A549 (cell line): ENCODE results near the gene MKRN1.

Source experiments
- EHF ChIP-seq: fragments of 250-450 bp; sonication (Bioruptor Pico); IDR thresholded peaks from 2 replicates; pipeline ENCODE4 v1.5.0; 2020; ENCODE audit warnings: mild to moderate bottlenecking
- ESRRA ChIP-seq: fragments of 150-350 bp; IDR thresholded peaks from 2 replicates; pipeline ENCODE4 v1.6.1; 2014; ENCODE audit warnings: mild to moderate bottlenecking, low read length, borderline replicate concordance
- POLR2A ChIP-seq: IDR thresholded peaks from 2 replicates; pipeline ENCODE4 v1.6.1; 2012; ENCODE audit warnings: mild to moderate bottlenecking, low read length
- RFX5 ChIP-seq: fragments of 450-650 bp; IDR thresholded peaks from 2 replicates; pipeline ENCODE4 v1.7.1; 2014; ENCODE audit warnings: antibody characterized with exemption, mild to moderate bottlenecking, moderate library complexity
- RNF2 ChIP-seq: fragments of 200-600 bp; sonication (generic); IDR thresholded peaks from 2 replicates; pipeline ENCODE4 v1.6.1; 2016; ENCODE audit warnings: low read depth, mild to moderate bottlenecking, antibody characterized with exemption, moderate library complexity, borderline replicate concordance
- SMC3 ChIP-seq: fragments of >200 bp; sonication (Bioruptor Twin); formaldehyde crosslinking; IDR thresholded peaks from 3 replicates; pipeline ENCODE4 v1.6.1; 2018; ENCODE audit warnings: inconsistent platforms
- TF ChIP-seq, protein P1 (sequence below): fragments of >200 bp; sonication (Bioruptor Twin); formaldehyde crosslinking; IDR thresholded peaks from 3 replicates; pipeline ENCODE4 v1.5.1; 2016
- TF ChIP-seq, protein P2 (sequence below): IDR thresholded peaks from 2 replicates; pipeline ENCODE4 v1.6.1; 2012
- TF ChIP-seq, protein P3 (sequence below): fragments of 200-600 bp; sonication (generic); IDR thresholded peaks from 2 replicates; pipeline ENCODE4 v1.6.1; 2016; ENCODE audit warnings: antibody characterized with exemption, mild to moderate bottlenecking, moderate library complexity
- TF ChIP-seq, protein P4 (sequence below): fragments of 450-650 bp; IDR thresholded peaks from 2 replicates; pipeline ENCODE4 v1.6.1; 2014; ENCODE audit warnings: antibody characterized with exemption

DNA sequence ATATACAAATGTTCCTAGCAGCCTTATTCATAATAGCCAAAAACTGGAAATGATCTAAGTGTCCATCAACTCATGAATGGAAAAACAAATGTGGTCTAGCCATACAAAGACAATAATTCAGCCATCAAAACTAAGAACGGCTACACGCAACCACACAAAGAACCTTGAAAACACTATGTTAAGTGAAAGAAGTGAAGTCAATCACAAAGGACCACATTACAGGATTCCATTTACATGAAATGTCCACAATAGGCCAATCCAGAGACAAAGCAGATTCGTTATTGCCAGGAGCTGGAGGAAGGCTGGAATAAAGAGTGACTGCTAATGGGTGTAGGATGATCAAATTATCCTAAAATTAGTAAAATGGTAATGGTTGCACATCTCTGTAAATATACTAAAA lies 21.1 kb downstream of the MKRN1 start:
- no peak for TF ChIP-seq SMC3
- TF ChIP-seq EHF, result no peak
- TF ChIP-seq, protein P1, sequence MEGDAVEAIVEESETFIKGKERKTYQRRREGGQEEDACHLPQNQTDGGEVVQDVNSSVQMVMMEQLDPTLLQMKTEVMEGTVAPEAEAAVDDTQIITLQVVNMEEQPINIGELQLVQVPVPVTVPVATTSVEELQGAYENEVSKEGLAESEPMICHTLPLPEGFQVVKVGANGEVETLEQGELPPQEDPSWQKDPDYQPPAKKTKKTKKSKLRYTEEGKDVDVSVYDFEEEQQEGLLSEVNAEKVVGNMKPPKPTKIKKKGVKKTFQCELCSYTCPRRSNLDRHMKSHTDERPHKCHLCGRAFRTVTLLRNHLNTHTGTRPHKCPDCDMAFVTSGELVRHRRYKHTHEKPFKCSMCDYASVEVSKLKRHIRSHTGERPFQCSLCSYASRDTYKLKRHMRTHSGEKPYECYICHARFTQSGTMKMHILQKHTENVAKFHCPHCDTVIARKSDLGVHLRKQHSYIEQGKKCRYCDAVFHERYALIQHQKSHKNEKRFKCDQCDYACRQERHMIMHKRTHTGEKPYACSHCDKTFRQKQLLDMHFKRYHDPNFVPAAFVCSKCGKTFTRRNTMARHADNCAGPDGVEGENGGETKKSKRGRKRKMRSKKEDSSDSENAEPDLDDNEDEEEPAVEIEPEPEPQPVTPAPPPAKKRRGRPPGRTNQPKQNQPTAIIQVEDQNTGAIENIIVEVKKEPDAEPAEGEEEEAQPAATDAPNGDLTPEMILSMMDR, result no peak
- TF ChIP-seq, protein P2, sequence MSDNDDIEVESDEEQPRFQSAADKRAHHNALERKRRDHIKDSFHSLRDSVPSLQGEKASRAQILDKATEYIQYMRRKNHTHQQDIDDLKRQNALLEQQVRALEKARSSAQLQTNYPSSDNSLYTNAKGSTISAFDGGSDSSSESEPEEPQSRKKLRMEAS, result no peak
- no peak for TF ChIP-seq POLR2A
- no peak for TF ChIP-seq RNF2
- no peak for TF ChIP-seq RFX5
- TF ChIP-seq, protein P3, sequence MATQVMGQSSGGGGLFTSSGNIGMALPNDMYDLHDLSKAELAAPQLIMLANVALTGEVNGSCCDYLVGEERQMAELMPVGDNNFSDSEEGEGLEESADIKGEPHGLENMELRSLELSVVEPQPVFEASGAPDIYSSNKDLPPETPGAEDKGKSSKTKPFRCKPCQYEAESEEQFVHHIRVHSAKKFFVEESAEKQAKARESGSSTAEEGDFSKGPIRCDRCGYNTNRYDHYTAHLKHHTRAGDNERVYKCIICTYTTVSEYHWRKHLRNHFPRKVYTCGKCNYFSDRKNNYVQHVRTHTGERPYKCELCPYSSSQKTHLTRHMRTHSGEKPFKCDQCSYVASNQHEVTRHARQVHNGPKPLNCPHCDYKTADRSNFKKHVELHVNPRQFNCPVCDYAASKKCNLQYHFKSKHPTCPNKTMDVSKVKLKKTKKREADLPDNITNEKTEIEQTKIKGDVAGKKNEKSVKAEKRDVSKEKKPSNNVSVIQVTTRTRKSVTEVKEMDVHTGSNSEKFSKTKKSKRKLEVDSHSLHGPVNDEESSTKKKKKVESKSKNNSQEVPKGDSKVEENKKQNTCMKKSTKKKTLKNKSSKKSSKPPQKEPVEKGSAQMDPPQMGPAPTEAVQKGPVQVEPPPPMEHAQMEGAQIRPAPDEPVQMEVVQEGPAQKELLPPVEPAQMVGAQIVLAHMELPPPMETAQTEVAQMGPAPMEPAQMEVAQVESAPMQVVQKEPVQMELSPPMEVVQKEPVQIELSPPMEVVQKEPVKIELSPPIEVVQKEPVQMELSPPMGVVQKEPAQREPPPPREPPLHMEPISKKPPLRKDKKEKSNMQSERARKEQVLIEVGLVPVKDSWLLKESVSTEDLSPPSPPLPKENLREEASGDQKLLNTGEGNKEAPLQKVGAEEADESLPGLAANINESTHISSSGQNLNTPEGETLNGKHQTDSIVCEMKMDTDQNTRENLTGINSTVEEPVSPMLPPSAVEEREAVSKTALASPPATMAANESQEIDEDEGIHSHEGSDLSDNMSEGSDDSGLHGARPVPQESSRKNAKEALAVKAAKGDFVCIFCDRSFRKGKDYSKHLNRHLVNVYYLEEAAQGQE, result no peak
- TF ChIP-seq, protein P4, sequence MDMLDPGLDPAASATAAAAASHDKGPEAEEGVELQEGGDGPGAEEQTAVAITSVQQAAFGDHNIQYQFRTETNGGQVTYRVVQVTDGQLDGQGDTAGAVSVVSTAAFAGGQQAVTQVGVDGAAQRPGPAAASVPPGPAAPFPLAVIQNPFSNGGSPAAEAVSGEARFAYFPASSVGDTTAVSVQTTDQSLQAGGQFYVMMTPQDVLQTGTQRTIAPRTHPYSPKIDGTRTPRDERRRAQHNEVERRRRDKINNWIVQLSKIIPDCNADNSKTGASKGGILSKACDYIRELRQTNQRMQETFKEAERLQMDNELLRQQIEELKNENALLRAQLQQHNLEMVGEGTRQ, result no peak
- TF ChIP-seq ESRRA, result no peak
